ENCODE measurements around the gene SIGLEC9. TPM values are rescaled to one million over a fixed set of nuclear protein-coding genes. Genes with fewer than 3 reads are reported as not detected.

Gene SIGLEC9
- total RNA-seq = 1 to 10 TPM; 1.2 TPM

GRCh38 chr19:51124729-51125128 lies at the start of gene SIGLEC9:
TSS of gene SIGLEC9 (plus strand) at chr19:51124906. CDS start at chr19:51124975, 69 bp downstream.

DNA sequence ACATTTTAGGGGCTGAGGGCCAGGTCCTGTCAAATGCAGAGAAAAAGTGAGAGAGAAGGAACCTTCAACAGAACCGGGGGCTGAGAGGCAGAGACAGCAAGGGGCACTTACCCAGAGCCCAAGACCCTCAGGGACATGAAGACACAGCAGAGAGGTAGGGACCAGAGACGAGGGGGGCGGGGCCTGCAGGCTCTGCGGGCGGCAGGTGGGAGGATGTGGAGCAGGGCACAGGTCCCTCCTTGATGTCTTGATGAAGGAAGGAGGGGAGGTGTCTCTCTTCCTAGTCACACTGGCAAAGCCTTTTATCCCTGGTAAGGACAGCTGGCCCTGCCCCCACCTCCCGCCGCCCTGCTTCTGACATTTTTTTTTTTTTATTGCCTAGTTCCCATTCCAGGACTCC lies 42.1 kb upstream of the SIGLEC9 start, which contains the start of gene KLK14:
TSS of gene KLK14 (minus strand) at position 277 of the 400 bp plus-strand sequence. CDS start at position 4, 273 bp downstream.

GRCh38 chr19:51108066-51108804 lies 16.5 kb upstream of the SIGLEC9 start, which contains the start of gene CTU1:
TSS of gene CTU1 (minus strand) at chr19:51108409. CDS start at chr19:51104569, 3,840 bp downstream.

GRCh38 chr19:51142119-51142518 lies 17.4 kb downstream of the SIGLEC9 start, which contains the start of gene SIGLEC7:
TSS of gene SIGLEC7 (plus strand) at chr19:51142301. CDS start at chr19:51142370, 69 bp downstream.

Other genes starting within 250 kb of the SIGLEC9 start
- not detected for gene KLK4, start 213.5 kb upstream of the SIGLEC9 start, total RNA-seq
- gene KLK5, start 171.9 kb upstream of the SIGLEC9 start, total RNA-seq = not detected
- not detected for gene KLK6, start 155.3 kb upstream of the SIGLEC9 start, total RNA-seq
- gene KLK7, start 141.0 kb upstream of the SIGLEC9 start, total RNA-seq = not detected
- not detected for gene KLK8, start 123.3 kb upstream of the SIGLEC9 start, total RNA-seq
- not detected for gene KLK10, start 105.2 kb upstream of the SIGLEC9 start, total RNA-seq
- not detected for gene KLK11, start 98.3 kb upstream of the SIGLEC9 start, total RNA-seq
- not detected for gene KLK12, start 89.9 kb upstream of the SIGLEC9 start, total RNA-seq
- gene KLK13, start 59.8 kb upstream of the SIGLEC9 start, total RNA-seq = not detected
- under 1 TPM in 1 of 2 experiments, not detected in 1; 0.41 TPM for gene KLK14, start 42.0 kb upstream of the SIGLEC9 start, total RNA-seq
- gene CTU1, start 16.5 kb upstream of the SIGLEC9 start, total RNA-seq = 10 to 100 TPM in 1 of 2 experiments, 1 to 10 TPM in 1; 9.9 to 10.6 TPM
- gene SIGLEC7, start 17.4 kb downstream of the SIGLEC9 start, total RNA-seq = not detected
- gene CD33, start 100.2 kb downstream of the SIGLEC9 start, total RNA-seq = 10 to 100 TPM; 15.8 to 16.0 TPM
- gene SIGLECL1, start 126.2 kb downstream of the SIGLEC9 start, total RNA-seq = not detected
- gene IGLON5, start 186.7 kb downstream of the SIGLEC9 start, total RNA-seq = not detected
- gene VSIG10L, start 217.2 kb downstream of the SIGLEC9 start, total RNA-seq = under 1 TPM; 0.28 to 0.46 TPM
- 100 to 1,000 TPM; 108 to 109 TPM for gene ETFB, start 241.5 kb downstream of the SIGLEC9 start, total RNA-seq
- 1 to 10 TPM; 1.4 to 1.9 TPM for gene CLDND2, start 244.1 kb downstream of the SIGLEC9 start, total RNA-seq
- gene NKG7, start 247.7 kb downstream of the SIGLEC9 start, total RNA-seq = 10 to 100 TPM; 63.6 to 71.5 TPM